B cell (primary cell): ENCODE results near the gene ATP11A. TPM values are rescaled to one million over a fixed set of nuclear protein-coding genes. Genes with fewer than 3 reads are reported as not detected.

ENCODE experiments used
- ATAC-seq: fragments of 200-7000 bp; cut with Tn5 transposase; one replicate; pipeline ENCODE4 v1.10.0; 2021; ENCODE audit warnings: low read depth, mild to moderate bottlenecking, moderate number of reproducible peaks, moderate library complexity
- CTCF ChIA-PET: fragments of 350-600 bp; sonication (Branson Sonifier 250); formaldehyde crosslinking; loops from one replicate; lab custom pipeline; 2021; ENCODE audit warnings: antibody characterized with exemption, inconsistent platforms; lab: Charles Lee
- POLR2A ChIA-PET: fragments of 350-600 bp; sonication (Branson Sonifier 250); formaldehyde crosslinking; loops from one replicate; lab custom pipeline; 2021; ENCODE audit warnings: antibody characterized with exemption; lab: Charles Lee
- DNase-seq: peaks from one replicate; pipeline ENCODE4 v3.0.0; 2013
- H2AFZ ChIP-seq: 2 replicates; pipeline ENCODE4 v1.6.1; 2012; ENCODE audit warnings: mild to moderate bottlenecking, low read depth, low read length; ENCODE audit not compliant: insufficient read depth, poor library complexity, severe bottlenecking
- H3K27ac ChIP-seq, 2 donors: 1 replicate in 1 of 2; 2 replicates in 1 of 2; pipeline ENCODE4 v1.5.1; 2012 to 2013; ENCODE audit warnings: low read length in 2 of 2, mild to moderate bottlenecking in 2 of 2, moderate library complexity in 1 of 2
- H3K27me3 ChIP-seq, 4 experiments: fragments of 200-600 bp in 1 of 4; sonication (generic) in 1 of 4; replicated peaks in 1 of 4; 1 replicate in 2 of 4; 2 replicates in 2 of 4; pipeline versions ENCODE4 v1.6.1 to v1.7.0; 2013 to 2016; ENCODE audit warnings: low read length in 3 of 4, mild to moderate bottlenecking in 2 of 4, mixed read lengths in 1 of 4, moderate library complexity in 1 of 4; ENCODE audit not compliant: insufficient read depth in 4 of 4, control insufficient read depth in 3 of 4; ENCODE audit errors: control extremely low read depth in 1 of 4
- H3K36me3 ChIP-seq, 2 experiments: replicated peaks in 1 of 2; 1 replicate in 1 of 2; 2 replicates in 1 of 2; pipeline versions ENCODE4 v1.6.1 to v1.7.1; 2013; ENCODE audit warnings: low read length in 1 of 2; ENCODE audit not compliant: insufficient read depth in 2 of 2, control insufficient read depth in 1 of 2; ENCODE audit errors: control extremely low read depth in 1 of 2, extremely low read depth in 1 of 2
- H3K4me1 ChIP-seq, 2 donors: fragments of 200-600 bp in 1 of 2; sonication (generic) in 1 of 2; 1 replicate in 1 of 2; 2 replicates in 1 of 2; pipeline versions ENCODE4 v1.5.1 to v1.6.1; 2013 to 2017; ENCODE audit warnings: low read length in 2 of 2; ENCODE audit not compliant: control insufficient read depth in 2 of 2, insufficient read depth in 2 of 2
- H3K4me2 ChIP-seq: replicated peaks from 2 replicates; pipeline ENCODE3; 2012; ENCODE audit warnings: mild to moderate bottlenecking, low read depth, low read length; ENCODE audit not compliant: poor library complexity, severe bottlenecking
- H3K4me3 ChIP-seq, 5 experiments: fragments of 200-600 bp in 1 of 5; sonication (generic) in 1 of 5; 1 replicate in 3 of 5; 2 replicates in 2 of 5; pipeline versions ENCODE4 v1.5.1 to v1.7.0; 2011 to 2016; ENCODE audit warnings: low read length in 4 of 5, mild to moderate bottlenecking in 4 of 5, low read depth in 2 of 5, control low read depth in 1 of 5, moderate library complexity in 1 of 5; ENCODE audit not compliant: insufficient read depth in 1 of 5; ENCODE audit errors: control extremely low read depth in 1 of 5, extremely low read depth in 1 of 5
- H3K79me2 ChIP-seq: fragments of 200-600 bp; sonication (generic); one replicate; pipeline ENCODE4 v1.6.0; 2016; ENCODE audit warnings: low read length; ENCODE audit not compliant: control insufficient read depth, insufficient read depth
- H3K9ac ChIP-seq: fragments of 200-600 bp; sonication (generic); 2 replicates; pipeline ENCODE4 v1.6.1; 2017; ENCODE audit warnings: mild to moderate bottlenecking, low read length, moderate library complexity
- H3K9me3 ChIP-seq, 3 donors: one replicate each; pipeline versions ENCODE4 v1.6.1 to v1.7.1; 2013; ENCODE audit warnings: low read length in 2 of 3; ENCODE audit not compliant: control insufficient read depth in 2 of 3, insufficient read depth in 1 of 3; ENCODE audit errors: control extremely low read depth in 1 of 3
- H4K20me1 ChIP-seq: 2 replicates; pipeline ENCODE4 v1.6.0; 2012; ENCODE audit warnings: mild to moderate bottlenecking, low read length; ENCODE audit not compliant: insufficient read depth, control insufficient read depth, poor library complexity, severe bottlenecking
- H3K27ac Mint-ChIP-seq: one replicate; pipeline ENCODE4 v1.8.0; 2021; ENCODE audit warnings: mixed read lengths
- H3K27me3 Mint-ChIP-seq: one replicate; pipeline ENCODE4 v1.8.0; 2021; ENCODE audit warnings: mixed read lengths
- H3K4me1 Mint-ChIP-seq: one replicate; pipeline ENCODE4 v1.8.0; 2021; ENCODE audit warnings: mixed read lengths
- H3K4me3 Mint-ChIP-seq: one replicate; pipeline ENCODE4 v1.8.0; 2021; ENCODE audit warnings: mixed read lengths
- H3K9me3 Mint-ChIP-seq: one replicate; pipeline ENCODE4 v1.8.0; 2022; ENCODE audit warnings: mixed read lengths; ENCODE audit not compliant: insufficient read depth
- CTCF ChIP-seq: fragments of 200-600 bp; IDR thresholded peaks from one replicate; pipeline ENCODE4 v1.8.0; 2022; ENCODE audit warnings: antibody characterized with exemption, mild to moderate bottlenecking
- EZH2 ChIP-seq: IDR thresholded peaks from 2 replicates; pipeline ENCODE4 v1.6.1; 2012; ENCODE audit warnings: borderline replicate concordance, low read depth, mild to moderate bottlenecking, moderate library complexity, low read length; ENCODE audit not compliant: insufficient read depth, poor library complexity, severe bottlenecking
- WGBS: methylation state at CpG from one replicate; pipeline ENCODE4 v1.1.5; 2013; ENCODE audit warnings: missing lambda C conversion rate; ENCODE audit not compliant: insufficient coverage; 5-methylcytosine and 5-hydroxymethylcytosine counted together
- intact Hi-C: fragments of 100-400 bp; cut with micrococcal nuclease; formaldehyde crosslinking; loops from one replicate; pipeline ENCODE4 v1.10.0; 2022
- polyA plus RNA-seq: library from polyadenylated mRNA; depleted of rRNA; stranded (reverse); fragments of >200 nt; gene quantifications from 2 replicates; pipeline ENCODE4 v1.2.3, GENCODE V29; 2012
- total RNA-seq, 2 donors: library from RNA; stranded (reverse); fragments of 120-200 nt in 1 of 2; gene quantifications; 1 replicate in 1 of 2; 2 replicates in 1 of 2; pipeline versions ENCODE4 v1.2.3 to v1.2.4, GENCODE V29; 2013 to 2022

ATP11A gene
- total and polyA plus RNA-seq, 2 donors (not counting 1 experiment from before 2014, with no cell fraction given), result 36.9 to 60.3 TPM

GRCh38 chr13:112715210-112715609, 25.4 kb downstream of the ATP11A start:
- H3K27ac Mint-ChIP-seq, result no peak overlapping the region
- TF ChIP-seq EZH2 (no peak), CTCF (no peak)
- Histone ChIP-seq H3K9ac (no peak overlapping the region), H3K4me1 (peaks cover 5 to 11% of the 10 kb centered on the region in 2 donors), H3K79me2 (no peaks in the 10 kb centered on the region), H3K9me3 (peaks cover 0 to 5% (median 0%) of the 10 kb centered on the region in 3 donors), H3K4me2 (no peak overlapping the region), H3K4me3 (no peak overlapping the region), H3K27me3 (no peaks in the 10 kb centered on the region), H2AFZ (no peak overlapping the region), H4K20me1 (peaks cover 9% of the 10 kb centered on the region), H3K27ac (no peak overlapping the region), H3K36me3 (no peaks in the 10 kb centered on the region)
- CTCF ChIA-PET, result no interaction called here
- DNase-seq (no peak), ATAC-seq (no peak)
- no peaks in the 10 kb centered on the region for H3K27me3 Mint-ChIP-seq
- intact Hi-C loops, result no loop called here
- peaks cover 9% of the 10 kb centered on the region for H3K4me1 Mint-ChIP-seq
- WGBS, result 75% methylated on average over 2 of the region's 5 CpGs
- no peaks in the 10 kb centered on the region for H3K9me3 Mint-ChIP-seq
- H3K4me3 Mint-ChIP-seq, result no peak overlapping the region
- POLR2A ChIA-PET, result no interaction called here

- ATAC-seq (no peak), DNase-seq (no peak)
- peaks cover 9% of the 10 kb centered on the region for H3K4me1 Mint-ChIP-seq
- H4K20me1 ChIP-seq, result peaks cover 9% of the 10 kb centered on the region
- TF ChIP-seq CTCF (no peak), EZH2 (no peak)
- H3K27ac Mint-ChIP-seq, result no peak overlapping the region
- H3K4me2 ChIP-seq, result no peak overlapping the region
- H3K36me3 ChIP-seq, result no peaks in the 10 kb centered on the region
- no peaks in the 10 kb centered on the region for H3K79me2 ChIP-seq
- no peaks in the 10 kb centered on the region for H3K27me3 ChIP-seq
- H3K9me3 ChIP-seq, result peaks cover 0 to 5% (median 0%) of the 10 kb centered on the region in 3 donors
- no peak overlapping the region for H3K4me3 ChIP-seq
- H3K9ac ChIP-seq, result no peak overlapping the region
- H2AFZ ChIP-seq, result no peak overlapping the region
- ChIA-PET CTCF (no interaction called here), POLR2A (no interaction called here)
- H3K9me3 Mint-ChIP-seq, result no peaks in the 10 kb centered on the region
- H3K4me3 Mint-ChIP-seq, result no peak overlapping the region
- peaks cover 5 to 11% of the 10 kb centered on the region in 2 donors for H3K4me1 ChIP-seq
- H3K27me3 Mint-ChIP-seq, result no peaks in the 10 kb centered on the region
- intact Hi-C loops, result no loop called here
- H3K27ac ChIP-seq, result no peak overlapping the region
- WGBS, result 74% methylated on average over 7 of the region's 13 CpGs
Observed at GRCh38 chr13:112715715-112716460, 26.1 kb downstream of the ATP11A start.
